ENCODE results near the gene ATXN10.
A peak's percentile ranks its signal among the peaks of the same experiment; 100 is the strongest.

ATXN10 gene

GRCh38 chr22:45863981-45864751 lies 192.5 kb downstream of the ATXN10 start:
- in situ Hi-C loops (cut with MboI; ENCODE audit: low pct_unique_long_range_greater_than_20kb, low sequenced_read_pairs) = loop anchor here (25.0 kb wide), 1 partner anchor 98 kb away; no protein-coding TSS in a partner anchor
- peak; percentile 76 for DNase-seq

GRCh38 chr22:45864959-45865476 lies 193.4 kb downstream of the ATXN10 start:
- in situ Hi-C loops (cut with MboI; ENCODE audit: low pct_unique_long_range_greater_than_20kb, low sequenced_read_pairs) = loop anchor here (25.0 kb wide), 1 partner anchor 97 kb away; no protein-coding TSS in a partner anchor
- DNase-seq = no peak

- no peak for DNase-seq
- in situ Hi-C loops (cut with MboI; ENCODE audit: low pct_unique_long_range_greater_than_20kb, low sequenced_read_pairs) = loop anchor here (25.0 kb wide), 1 partner anchor 97 kb away; no protein-coding TSS in a partner anchor
These were observed 194.0 kb downstream of the ATXN10 start for GRCh38 chr22:45865561-45866125.

GRCh38 chr22:45866126-45866645 lies 194.6 kb downstream of the ATXN10 start:
- no peak for DNase-seq
- in situ Hi-C loops (cut with MboI; ENCODE audit: low pct_unique_long_range_greater_than_20kb, low sequenced_read_pairs) = loop anchor here (25.0 kb wide), 1 partner anchor 96 kb away; no protein-coding TSS in a partner anchor

- in situ Hi-C loops (cut with MboI; ENCODE audit: low pct_unique_long_range_greater_than_20kb, low sequenced_read_pairs) = loop anchor here (25.0 kb wide), 1 partner anchor 96 kb away; no protein-coding TSS in a partner anchor
- no peak for DNase-seq
These were observed 195.0 kb downstream of the ATXN10 start for GRCh38 chr22:45866646-45867117.

- DNase-seq = no peak
- in situ Hi-C loops (cut with MboI; ENCODE audit: low pct_unique_long_range_greater_than_20kb, low sequenced_read_pairs) = loop anchor here (25.0 kb wide), 1 partner anchor 95 kb away; no protein-coding TSS in a partner anchor
These were observed 195.7 kb downstream of the ATXN10 start for GRCh38 chr22:45867118-45867905.

- DNase-seq = no peak
- in situ Hi-C loops (cut with MboI; ENCODE audit: low pct_unique_long_range_greater_than_20kb, low sequenced_read_pairs) = loop anchor here (25.0 kb wide), 1 partner anchor 94 kb away; no protein-coding TSS in a partner anchor
These were observed 196.4 kb downstream of the ATXN10 start for GRCh38 chr22:45867906-45868555.

- DNase-seq = no peak
- in situ Hi-C loops (cut with MboI; ENCODE audit: low pct_unique_long_range_greater_than_20kb, low sequenced_read_pairs) = loop anchor here (25.0 kb wide), 1 partner anchor 94 kb away; no protein-coding TSS in a partner anchor
These were observed 197.1 kb downstream of the ATXN10 start for GRCh38 chr22:45868571-45869339.

- DNase-seq = no peak
- in situ Hi-C loops (cut with MboI; ENCODE audit: low pct_unique_long_range_greater_than_20kb, low sequenced_read_pairs) = loop anchor here (25.0 kb wide), 1 partner anchor 93 kb away; no protein-coding TSS in a partner anchor
These were observed 197.8 kb downstream of the ATXN10 start for GRCh38 chr22:45869340-45869847.

- in situ Hi-C loops (cut with MboI; ENCODE audit: low pct_unique_long_range_greater_than_20kb, low sequenced_read_pairs) = loop anchor here (25.0 kb wide), 1 partner anchor 92 kb away; no protein-coding TSS in a partner anchor
- DNase-seq = no peak
These were observed 198.4 kb downstream of the ATXN10 start for GRCh38 chr22:45870011-45870410.

GRCh38 chr22:45871721-45872120 lies 200.1 kb downstream of the ATXN10 start:
- in situ Hi-C loops (cut with MboI; ENCODE audit: low pct_unique_long_range_greater_than_20kb, low sequenced_read_pairs) = loop anchor here (25.0 kb wide), 1 partner anchor 91 kb away; no protein-coding TSS in a partner anchor
- DNase-seq = no peak

GRCh38 chr22:45872659-45873263 lies 201.1 kb downstream of the ATXN10 start:
- in situ Hi-C loops (cut with MboI; ENCODE audit: low pct_unique_long_range_greater_than_20kb, low sequenced_read_pairs) = loop anchor here (25.0 kb wide), 1 partner anchor 90 kb away; no protein-coding TSS in a partner anchor

GRCh38 chr22:45876136-45877035 lies 204.8 kb downstream of the ATXN10 start:
- DNase-seq = no peak
- in situ Hi-C loops (cut with MboI; ENCODE audit: low pct_unique_long_range_greater_than_20kb, low sequenced_read_pairs) = no loop called here

More at GRCh38 chr22:45872659-45873263, 201.1 kb downstream of the ATXN10 start:
- no peak for DNase-seq

GRCh38 chr22:45877036-45877380 lies 205.4 kb downstream of the ATXN10 start:
- in situ Hi-C loops (cut with MboI; ENCODE audit: low pct_unique_long_range_greater_than_20kb, low sequenced_read_pairs) = no loop called here
- no peak for DNase-seq

GRCh38 chr22:45877651-45878050 lies 206.0 kb downstream of the ATXN10 start:
- in situ Hi-C loops (cut with MboI; ENCODE audit: low pct_unique_long_range_greater_than_20kb, low sequenced_read_pairs) = no loop called here
- DNase-seq = no peak
